ENCODE data around the gene GUCY2D.
"Not testable (repeated sequence)": the region's sequence is repeated elsewhere in the genome, so short reads cannot be mapped to it uniquely, and the experiment has no call there.

GUCY2D gene

DNA sequence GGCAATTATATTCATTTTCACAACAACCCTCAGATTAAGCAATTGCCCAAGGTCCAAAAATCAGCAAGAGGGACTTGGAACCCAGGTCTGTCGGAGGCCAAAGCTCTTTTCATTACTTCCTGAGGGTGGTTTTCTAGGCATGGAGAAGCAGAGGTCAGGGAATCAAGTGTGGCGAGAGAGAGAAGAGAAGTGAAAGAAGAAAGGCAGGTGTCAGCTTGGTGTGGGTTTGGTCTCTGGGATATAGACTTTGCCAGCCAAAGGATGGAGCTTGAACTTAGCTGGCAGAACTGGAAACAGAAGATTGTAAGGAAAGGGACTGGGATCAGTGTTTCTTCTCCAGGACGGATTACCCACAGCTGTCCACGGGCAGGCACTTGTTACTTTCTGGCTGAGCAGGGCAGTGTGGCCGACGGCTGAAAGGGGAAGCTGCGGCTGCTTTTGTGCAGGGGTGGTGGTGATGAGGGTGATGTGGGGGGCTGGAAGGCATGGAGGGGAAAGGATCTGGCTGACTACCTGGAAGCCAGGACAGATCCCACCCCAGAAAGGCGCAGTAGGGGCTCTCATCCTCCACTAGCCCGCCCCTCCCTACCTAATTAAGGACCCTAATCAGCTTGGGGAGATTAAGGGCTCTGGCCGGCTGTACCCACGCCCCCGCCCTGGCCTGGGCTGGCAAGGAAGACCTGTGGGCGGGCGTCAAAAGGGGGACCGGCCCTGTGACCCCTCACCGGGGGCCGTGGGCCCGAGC lies at the start of gene GUCY2D:
Gene GUCY2D (plus strand): TSS at position 640 of the 745 bp plus-strand sequence. CDS start 433 bp downstream, outside the sequence.
- peaks cover 0 to 24% (median 16%) of the 10 kb centered on the region in 5 donors for H3K4me1 ChIP-seq (ENCODE audit: control insufficient read depth in 5 of 5, insufficient read depth in 5 of 5, low read length in 5 of 5)
- H3K27me3 ChIP-seq (ENCODE audit: control insufficient read depth in 5 of 5, insufficient read depth in 4 of 5, low read length in 5 of 5), result peaks cover 12 to 45% (median 44%) of the 10 kb centered on the region in 5 donors
- no peaks in the 10 kb centered on the region for H3K9me3 ChIP-seq (ENCODE audit: control insufficient read depth in 5 of 5, low read length in 5 of 5)
- H3K4me3 ChIP-seq (ENCODE audit: low read depth in 1 of 5, low read length in 5 of 5), result peak within 1 kb of the TSS in 4 of 5 donors; percentile 17 to 44 (median 38)
- H3K36me3 ChIP-seq (ENCODE audit: control insufficient read depth in 5 of 5, insufficient read depth in 5 of 5, low read length in 5 of 5), result no peaks in the 10 kb centered on the region
- H3K9ac ChIP-seq (ENCODE audit: low read length in 5 of 5), result peak within 1 kb of the TSS in 1 of 5 donors; percentile 43
- H3K27ac ChIP-seq (ENCODE audit: low read depth, low read length), result no peak within 1 kb of the TSS

DNA sequence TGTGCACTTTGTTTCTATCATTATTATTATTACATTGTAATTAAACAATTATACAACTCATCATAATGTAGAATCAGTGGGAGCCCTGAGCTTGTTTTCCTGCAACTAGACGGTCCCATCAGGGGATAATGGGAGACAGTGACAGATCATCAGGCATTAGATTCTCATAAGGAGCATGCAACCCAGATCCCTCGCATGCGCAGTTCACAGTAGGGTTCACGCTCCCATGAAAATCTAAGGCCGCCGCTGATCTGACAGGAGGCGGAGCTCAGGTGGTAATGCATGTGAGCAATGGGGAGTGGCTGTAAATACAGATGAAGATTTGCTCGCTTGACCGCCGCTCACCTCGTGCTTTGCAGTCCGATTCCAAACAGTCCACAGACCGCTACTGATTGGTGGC lies 49.1 kb upstream of the GUCY2D start:
- not testable (repeated sequence) for H3K4me3 ChIP-seq (ENCODE audit: low read depth in 1 of 5, low read length in 5 of 5); H3K9ac ChIP-seq (ENCODE audit: low read length in 5 of 5); H3K27ac ChIP-seq (ENCODE audit: low read depth, low read length); H3K27me3 ChIP-seq (ENCODE audit: control insufficient read depth in 5 of 5, insufficient read depth in 4 of 5, low read length in 5 of 5); H3K9me3 ChIP-seq (ENCODE audit: control insufficient read depth in 5 of 5, low read length in 5 of 5); H3K4me1 ChIP-seq (ENCODE audit: control insufficient read depth in 5 of 5, insufficient read depth in 5 of 5, low read length in 5 of 5)
- H3K36me3 ChIP-seq (ENCODE audit: control insufficient read depth in 5 of 5, insufficient read depth in 5 of 5, low read length in 5 of 5), result peaks cover 4 to 20% (median 12%) of the 10 kb centered on the region in 5 donors

DNA sequence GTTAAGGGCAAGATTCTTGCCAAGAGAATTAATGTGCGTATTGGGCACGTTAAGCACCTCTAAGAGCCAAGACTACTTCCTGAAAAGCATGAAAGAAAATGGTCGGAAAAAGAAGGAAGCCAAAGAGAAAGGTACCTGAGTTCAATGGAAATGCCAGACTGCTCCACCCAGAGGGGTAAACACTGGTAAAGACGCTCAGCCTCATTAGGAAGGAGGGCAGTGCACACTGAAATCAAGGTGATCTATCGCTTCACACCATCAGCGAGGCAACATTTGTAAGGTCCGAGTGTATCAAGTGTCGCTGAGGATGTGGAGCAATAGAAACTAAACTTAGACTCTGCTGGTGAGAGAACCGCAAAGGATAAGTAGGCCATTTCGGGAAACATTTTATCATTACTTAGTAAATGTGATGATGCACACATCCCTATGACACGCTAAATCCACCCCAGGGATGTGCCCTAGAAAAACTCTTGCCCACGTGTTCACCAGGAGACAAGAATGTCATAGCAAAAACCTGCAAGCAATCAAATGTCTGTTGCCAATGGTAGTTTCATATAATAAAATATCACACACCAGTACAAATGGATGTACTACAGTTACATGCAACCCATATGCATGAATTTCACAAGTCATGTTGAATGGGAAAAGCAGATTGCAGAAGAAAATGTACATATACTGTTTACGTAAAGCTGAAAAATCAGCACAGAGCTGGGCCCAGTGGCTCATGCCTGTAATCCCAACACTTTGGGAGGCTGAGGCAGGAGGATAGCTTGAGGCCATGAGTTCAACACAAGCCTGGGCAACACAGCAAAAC lies 46.8 kb upstream of the GUCY2D start:
- H3K9ac ChIP-seq (ENCODE audit: low read length in 5 of 5), result no peak overlapping the region
- no peak overlapping the region for H3K4me3 ChIP-seq (ENCODE audit: low read depth in 1 of 5, low read length in 5 of 5)
- no peak overlapping the region for H3K27ac ChIP-seq (ENCODE audit: low read depth, low read length)
- H3K9me3 ChIP-seq (ENCODE audit: control insufficient read depth in 5 of 5, low read length in 5 of 5), result no peaks in the 10 kb centered on the region
- no peaks in the 10 kb centered on the region for H3K36me3 ChIP-seq (ENCODE audit: control insufficient read depth in 5 of 5, insufficient read depth in 5 of 5, low read length in 5 of 5)
- H3K27me3 ChIP-seq (ENCODE audit: control insufficient read depth in 5 of 5, insufficient read depth in 4 of 5, low read length in 5 of 5), result peaks cover 0 to 3% (median 0%) of the 10 kb centered on the region in 5 donors
- no peaks in the 10 kb centered on the region for H3K4me1 ChIP-seq (ENCODE audit: control insufficient read depth in 5 of 5, insufficient read depth in 5 of 5, low read length in 5 of 5)

GRCh38 chr17:7956228-7956965 lies 46.0 kb upstream of the GUCY2D start:
- peaks cover 0 to 5% (median 3%) of the 10 kb centered on the region in 5 donors for H3K27me3 ChIP-seq (ENCODE audit: control insufficient read depth in 5 of 5, insufficient read depth in 4 of 5, low read length in 5 of 5)
- no peak overlapping the region for H3K9ac ChIP-seq (ENCODE audit: low read length in 5 of 5)
- H3K36me3 ChIP-seq (ENCODE audit: control insufficient read depth in 5 of 5, insufficient read depth in 5 of 5, low read length in 5 of 5), result no peaks in the 10 kb centered on the region
- no peak overlapping the region for H3K4me3 ChIP-seq (ENCODE audit: low read depth in 1 of 5, low read length in 5 of 5)
- H3K27ac ChIP-seq (ENCODE audit: low read depth, low read length), result no peak overlapping the region
- H3K9me3 ChIP-seq (ENCODE audit: control insufficient read depth in 5 of 5, low read length in 5 of 5), result no peaks in the 10 kb centered on the region
- no peaks in the 10 kb centered on the region for H3K4me1 ChIP-seq (ENCODE audit: control insufficient read depth in 5 of 5, insufficient read depth in 5 of 5, low read length in 5 of 5)

DNA sequence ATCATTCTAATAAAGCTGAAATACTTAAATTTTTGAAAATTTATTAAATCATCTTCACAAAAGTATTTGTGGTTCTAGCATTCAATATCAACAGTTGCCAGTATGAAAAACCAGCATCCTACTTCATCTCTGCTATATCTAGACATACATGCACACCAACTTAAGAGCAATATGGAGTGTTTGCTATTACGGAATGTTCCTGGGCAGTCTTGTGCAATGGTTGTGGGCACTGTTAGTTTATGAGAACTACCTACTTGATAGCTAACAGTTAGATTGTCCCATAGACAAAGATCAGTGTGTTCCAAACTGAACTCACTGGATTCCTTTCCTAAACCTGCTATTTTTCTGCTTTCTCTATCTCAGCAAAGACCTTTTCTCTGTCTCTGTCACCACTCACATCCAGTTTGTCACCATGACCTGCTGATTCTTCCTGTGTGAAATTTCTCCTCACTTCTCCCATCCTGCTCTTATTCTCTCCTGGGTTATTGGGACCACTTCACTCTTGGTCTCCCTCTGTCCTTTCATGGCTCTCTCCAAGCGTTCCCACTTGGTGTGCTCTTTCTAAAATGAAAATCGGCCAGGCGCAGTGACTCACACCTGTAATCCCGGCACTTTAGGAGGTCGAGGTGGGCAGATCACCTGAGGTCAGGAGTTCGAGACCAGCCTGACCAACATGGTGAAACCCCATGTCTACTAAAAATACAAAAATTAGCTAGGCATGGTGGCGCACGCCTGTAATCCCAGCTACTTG lies 42.7 kb upstream of the GUCY2D start:
- Histone ChIP-seq H3K9ac (ENCODE audit: low read length in 5 of 5) (no peak overlapping the region), H3K27me3 (ENCODE audit: control insufficient read depth in 5 of 5, insufficient read depth in 4 of 5, low read length in 5 of 5) (peaks cover 0 to 5% (median 3%) of the 10 kb centered on the region in 5 donors), H3K9me3 (ENCODE audit: control insufficient read depth in 5 of 5, low read length in 5 of 5) (no peaks in the 10 kb centered on the region), H3K4me1 (ENCODE audit: control insufficient read depth in 5 of 5, insufficient read depth in 5 of 5, low read length in 5 of 5) (no peaks in the 10 kb centered on the region), H3K36me3 (ENCODE audit: control insufficient read depth in 5 of 5, insufficient read depth in 5 of 5, low read length in 5 of 5) (no peaks in the 10 kb centered on the region), H3K4me3 (ENCODE audit: low read depth in 1 of 5, low read length in 5 of 5) (no peak overlapping the region), H3K27ac (ENCODE audit: low read depth, low read length) (no peak overlapping the region)

DNA sequence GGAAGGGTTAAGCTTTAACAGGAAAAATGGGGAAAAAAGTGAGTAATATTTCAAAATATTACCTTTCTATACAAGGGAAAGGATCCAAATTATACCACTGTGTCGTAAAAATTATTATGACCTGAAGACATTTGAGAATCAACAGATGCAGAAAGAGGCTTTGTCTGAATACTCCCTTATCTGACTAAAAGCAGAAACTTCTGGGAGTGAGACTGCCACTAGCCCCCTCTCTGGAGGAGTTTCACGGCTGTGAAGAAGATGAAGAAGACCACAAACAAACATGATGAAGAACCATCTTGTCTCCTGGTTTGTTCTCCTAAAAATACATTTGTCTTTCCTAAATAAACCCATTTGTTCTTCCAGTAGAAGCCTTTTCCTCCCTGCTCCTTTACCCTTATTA lies 41.0 kb upstream of the GUCY2D start:
- Histone ChIP-seq H3K4me1 (ENCODE audit: control insufficient read depth in 5 of 5, insufficient read depth in 5 of 5, low read length in 5 of 5) (no peaks in the 10 kb centered on the region), H3K4me3 (ENCODE audit: low read depth in 1 of 5, low read length in 5 of 5) (no peak overlapping the region)

DNA sequence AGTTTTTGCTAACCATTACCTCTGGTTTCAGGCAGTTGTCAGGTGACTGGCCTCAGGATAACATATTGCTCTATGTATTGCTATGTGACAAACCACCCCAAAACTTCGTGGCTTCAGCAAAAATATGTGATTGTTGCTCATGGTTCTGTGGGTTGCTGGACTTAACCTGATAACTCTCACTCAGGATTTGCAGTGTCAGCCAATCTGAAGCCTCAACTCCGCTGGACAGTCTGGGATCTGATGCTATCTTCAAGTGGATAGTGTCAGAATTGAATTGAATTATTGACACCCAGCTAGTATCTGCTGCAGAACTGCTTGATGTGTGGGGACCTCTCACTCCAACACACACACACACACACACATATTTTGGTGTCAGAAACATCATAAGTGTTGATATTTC lies 34.7 kb upstream of the GUCY2D start:
- no peak overlapping the region for H3K9ac ChIP-seq (ENCODE audit: low read length in 5 of 5)
- no peaks in the 10 kb centered on the region for H3K36me3 ChIP-seq (ENCODE audit: control insufficient read depth in 5 of 5, insufficient read depth in 5 of 5, low read length in 5 of 5)
- no peaks in the 10 kb centered on the region for H3K9me3 ChIP-seq (ENCODE audit: control insufficient read depth in 5 of 5, low read length in 5 of 5)
- no peaks in the 10 kb centered on the region for H3K27me3 ChIP-seq (ENCODE audit: control insufficient read depth in 5 of 5, insufficient read depth in 4 of 5, low read length in 5 of 5)
- H3K4me1 ChIP-seq (ENCODE audit: control insufficient read depth in 5 of 5, insufficient read depth in 5 of 5, low read length in 5 of 5), result peaks cover 0 to 12% (median 7%) of the 10 kb centered on the region in 5 donors
- H3K27ac ChIP-seq (ENCODE audit: low read depth, low read length), result no peak overlapping the region
- no peak overlapping the region for H3K4me3 ChIP-seq (ENCODE audit: low read depth in 1 of 5, low read length in 5 of 5)

More for the DNA sequence above, 41.0 kb upstream of the GUCY2D start:
- no peak overlapping the region for H3K9ac ChIP-seq (ENCODE audit: low read length in 5 of 5)
- H3K27me3 ChIP-seq (ENCODE audit: control insufficient read depth in 5 of 5, insufficient read depth in 4 of 5, low read length in 5 of 5), result peaks cover 0 to 5% (median 3%) of the 10 kb centered on the region in 5 donors
- no peaks in the 10 kb centered on the region for H3K36me3 ChIP-seq (ENCODE audit: control insufficient read depth in 5 of 5, insufficient read depth in 5 of 5, low read length in 5 of 5)
- H3K27ac ChIP-seq (ENCODE audit: low read depth, low read length), result no peak overlapping the region
- H3K9me3 ChIP-seq (ENCODE audit: control insufficient read depth in 5 of 5, low read length in 5 of 5), result no peaks in the 10 kb centered on the region

DNA sequence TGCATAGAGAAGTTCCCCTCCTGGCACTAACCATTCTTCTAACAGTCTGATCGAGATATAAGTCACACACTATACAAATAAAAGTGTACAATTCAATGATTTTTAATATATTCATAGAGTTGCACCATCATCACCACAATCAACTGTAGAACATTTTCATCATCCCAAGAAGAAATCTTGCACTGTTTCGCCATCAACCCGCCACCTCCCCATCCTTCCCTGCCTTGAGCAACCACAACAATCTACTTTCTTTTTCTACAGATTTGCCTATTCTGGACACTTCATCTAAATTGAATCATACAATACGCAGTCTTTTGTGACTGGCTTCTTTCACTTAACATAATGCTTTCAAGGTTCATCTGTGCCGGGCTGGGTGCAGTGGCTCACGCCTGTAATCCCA lies 33.0 kb upstream of the GUCY2D start:
- no peaks in the 10 kb centered on the region for H3K27me3 ChIP-seq (ENCODE audit: control insufficient read depth in 5 of 5, insufficient read depth in 4 of 5, low read length in 5 of 5)
- no peak overlapping the region for H3K4me3 ChIP-seq (ENCODE audit: low read depth in 1 of 5, low read length in 5 of 5)
- no peak overlapping the region for H3K9ac ChIP-seq (ENCODE audit: low read length in 5 of 5)
- no peak overlapping the region for H3K27ac ChIP-seq (ENCODE audit: low read depth, low read length)
- H3K36me3 ChIP-seq (ENCODE audit: control insufficient read depth in 5 of 5, insufficient read depth in 5 of 5, low read length in 5 of 5), result no peaks in the 10 kb centered on the region
- H3K9me3 ChIP-seq (ENCODE audit: control insufficient read depth in 5 of 5, low read length in 5 of 5), result peaks cover 0 to 7% (median 0%) of the 10 kb centered on the region in 5 donors
- peaks cover 0 to 15% (median 7%) of the 10 kb centered on the region in 5 donors for H3K4me1 ChIP-seq (ENCODE audit: control insufficient read depth in 5 of 5, insufficient read depth in 5 of 5, low read length in 5 of 5)

DNA sequence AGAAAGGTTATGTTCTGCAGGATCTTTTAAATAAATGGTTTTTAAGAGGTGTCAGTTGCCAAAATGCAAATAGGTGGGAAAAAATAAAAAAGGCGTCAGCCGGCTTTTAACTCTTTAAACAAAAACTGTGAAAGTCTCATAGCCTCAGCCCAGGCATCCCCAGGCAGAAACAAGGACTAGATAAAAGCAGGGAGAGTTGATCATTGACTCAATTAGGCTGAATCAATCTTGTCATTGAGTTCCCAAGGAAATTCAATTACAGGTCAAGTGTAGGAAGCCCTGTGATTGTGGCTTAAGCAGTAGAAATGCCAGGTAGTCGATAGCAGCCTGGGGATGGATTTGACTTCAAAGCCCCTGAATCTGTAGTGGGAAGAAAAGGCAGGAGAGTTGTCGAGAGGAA lies 30.8 kb upstream of the GUCY2D start:
- no peaks in the 10 kb centered on the region for H3K36me3 ChIP-seq (ENCODE audit: control insufficient read depth in 5 of 5, insufficient read depth in 5 of 5, low read length in 5 of 5)
- no peak overlapping the region for H3K9ac ChIP-seq (ENCODE audit: low read length in 5 of 5)
- peaks cover 0 to 15% (median 7%) of the 10 kb centered on the region in 5 donors for H3K4me1 ChIP-seq (ENCODE audit: control insufficient read depth in 5 of 5, insufficient read depth in 5 of 5, low read length in 5 of 5)
- H3K27ac ChIP-seq (ENCODE audit: low read depth, low read length), result no peak overlapping the region
- H3K9me3 ChIP-seq (ENCODE audit: control insufficient read depth in 5 of 5, low read length in 5 of 5), result peaks cover 3 to 17% (median 6%) of the 10 kb centered on the region in 5 donors
- H3K4me3 ChIP-seq (ENCODE audit: low read depth in 1 of 5, low read length in 5 of 5), result no peak overlapping the region
- H3K27me3 ChIP-seq (ENCODE audit: control insufficient read depth in 5 of 5, insufficient read depth in 4 of 5, low read length in 5 of 5), result no peaks in the 10 kb centered on the region
